SK-N-SH treated with all-trans-retinoic acid at 6 μM for 48 hours (cell line): Measurements from ENCODE around the gene RIC8A.

Source experiments
- ATAC-seq: fragments of 200-7000 bp; cut with Tn5 transposase; 3 replicates; pipeline ENCODE4 v1.9.1; 2020; ENCODE audit warnings: mild to moderate bottlenecking, moderate library complexity
- BACH2 ChIP-seq: fragments of 250-450 bp; sonication (Bioruptor Pico); IDR thresholded peaks from 2 replicates; pipeline ENCODE4 v1.9.0; 2021; ENCODE audit warnings: mild to moderate bottlenecking, borderline replicate concordance
- CREB5 ChIP-seq: fragments of 250-450 bp; sonication (Bioruptor Pico); IDR thresholded peaks from 2 replicates; pipeline ENCODE4 v1.5.1; 2020; ENCODE audit warnings: low read depth, mild to moderate bottlenecking, moderate library complexity
- CSDC2 ChIP-seq: fragments of 250-450 bp; sonication (Bioruptor Pico); IDR thresholded peaks from 2 replicates; pipeline ENCODE4 v1.5.0; 2020; ENCODE audit warnings: mild to moderate bottlenecking, moderate library complexity
- CSRNP3 ChIP-seq: fragments of 250-450 bp; sonication (Bioruptor Pico); IDR thresholded peaks from 2 replicates; pipeline ENCODE4 v1.5.1; 2021; ENCODE audit warnings: mild to moderate bottlenecking, moderate library complexity
- ESRRG ChIP-seq: fragments of 250-450 bp; sonication (Bioruptor Pico); IDR thresholded peaks from 2 replicates; pipeline ENCODE4 v1.6.1; 2021; ENCODE audit warnings: mild to moderate bottlenecking
- ISL1 ChIP-seq: fragments of 250-450 bp; sonication (Bioruptor Pico); IDR thresholded peaks from 2 replicates; pipeline ENCODE4 v2.1.2; 2022; ENCODE audit warnings: mild to moderate bottlenecking, moderate library complexity
- OSR1 ChIP-seq: fragments of 250-450 bp; sonication (Bioruptor Pico); IDR thresholded peaks from 2 replicates; pipeline ENCODE4 v1.8.0; 2022; ENCODE audit warnings: moderate library complexity, mild to moderate bottlenecking, inconsistent platforms
- POU6F1 ChIP-seq: fragments of 250-450 bp; sonication (Bioruptor Pico); IDR thresholded peaks from 2 replicates; pipeline ENCODE4 v1.8.0; 2021; ENCODE audit warnings: low read depth, mild to moderate bottlenecking, moderate library complexity, borderline replicate concordance
- RARB ChIP-seq: fragments of 250-450 bp; sonication (Bioruptor Pico); IDR thresholded peaks from 2 replicates; pipeline ENCODE4 v1.8.0; 2021; ENCODE audit warnings: mild to moderate bottlenecking, moderate library complexity
- SNAI2 ChIP-seq: fragments of 250-450 bp; sonication (Bioruptor Pico); IDR thresholded peaks from 2 replicates; pipeline ENCODE4 v1.5.0; 2020; ENCODE audit warnings: mild to moderate bottlenecking, moderate library complexity
- TCF4 ChIP-seq: fragments of 250-450 bp; sonication (Bioruptor Pico); IDR thresholded peaks from 2 replicates; pipeline ENCODE4 v1.8.0; 2021; ENCODE audit warnings: mild to moderate bottlenecking, moderate library complexity, borderline replicate concordance
- TOX ChIP-seq: fragments of 250-450 bp; sonication (Bioruptor Pico); IDR thresholded peaks from 2 replicates; pipeline ENCODE4 v1.8.0; 2021; ENCODE audit warnings: mild to moderate bottlenecking, moderate library complexity, borderline replicate concordance
- TSHZ2 ChIP-seq: fragments of 250-450 bp; sonication (Bioruptor Pico); IDR thresholded peaks from 2 replicates; pipeline ENCODE4 v1.5.0; 2020; ENCODE audit warnings: mild to moderate bottlenecking, moderate library complexity
- ZC3H10 ChIP-seq: fragments of 250-450 bp; sonication (Bioruptor Pico); IDR thresholded peaks from 2 replicates; pipeline ENCODE4 v1.5.1; 2021; ENCODE audit warnings: mild to moderate bottlenecking, moderate library complexity
- ZFP3 ChIP-seq: fragments of 250-450 bp; sonication (Bioruptor Pico); IDR thresholded peaks from 2 replicates; pipeline ENCODE4 v1.5.0; 2020; ENCODE audit warnings: mild to moderate bottlenecking, moderate library complexity
- ZFP30 ChIP-seq: fragments of 450-650 bp; formaldehyde crosslinking; IDR thresholded peaks from 2 replicates; pipeline ENCODE4 v1.5.0; 2022; ENCODE audit warnings: mild to moderate bottlenecking, moderate library complexity
- ZNF565 ChIP-seq: fragments of 450-650 bp; formaldehyde crosslinking; conservative IDR thresholded peaks from 2 replicates; pipeline ENCODE4 v1.5.0; 2020; ENCODE audit warnings: low read depth, mild to moderate bottlenecking, moderate library complexity
- ZNF70 ChIP-seq: fragments of 450-650 bp; formaldehyde crosslinking; IDR thresholded peaks from 2 replicates; pipeline ENCODE4 v1.5.0; 2020; ENCODE audit warnings: mild to moderate bottlenecking, moderate library complexity
- ZNF8 ChIP-seq: fragments of 450-650 bp; formaldehyde crosslinking; IDR thresholded peaks from 2 replicates; pipeline ENCODE4 v1.5.0; 2020; ENCODE audit warnings: mild to moderate bottlenecking, moderate library complexity

Gene RIC8A

GRCh38 chr11:208181-208916, 841 bp downstream of the RIC8A start:
- ATAC-seq = peak; percentile 83
- TF ChIP-seq ISL1 (no peak), ZC3H10 (CRISPR knock-in tag) (0 out of 2 replicates have a peak, but pooled peaks have one; percentile 18), ZFP30 (CRISPR knock-in tag) (no peak)

- TF ChIP-seq ZFP3 (CRISPR knock-in tag) (no peak), ESRRG (no peak), TSHZ2 (CRISPR knock-in tag) (no peak), RARB (CRISPR knock-in tag) (no peak), ZC3H10 (CRISPR knock-in tag) (no peak), CSDC2 (CRISPR knock-in tag) (no peak), CSRNP3 (CRISPR knock-in tag) (no peak), BACH2 (CRISPR knock-in tag) (no peak)
- ATAC-seq = peak; percentile 1
Observed at GRCh38 chr11:208917-209260, 1.4 kb downstream of the RIC8A start.

GRCh38 chr11:209275-210121, 2.0 kb downstream of the RIC8A start:
- ATAC-seq = no peak
- TF ChIP-seq ESRRG (no peak), ZNF8 (CRISPR knock-in tag) (no peak), CSDC2 (CRISPR knock-in tag) (no peak), POU6F1 (CRISPR knock-in tag) (no peak), TOX (no peak), CREB5 (CRISPR knock-in tag) (no peak), ZNF70 (no peak), TSHZ2 (CRISPR knock-in tag) (no peak), OSR1 (CRISPR knock-in tag) (no peak), SNAI2 (no peak), ZFP30 (CRISPR knock-in tag) (no peak), ISL1 (no peak), TCF4 (no peak), ZNF565 (CRISPR knock-in tag) (no peak)
